SK-N-SH treated with all-trans-retinoic acid at 6 μM for 48 hours (cell line): Measurements from ENCODE around the gene STKLD1.

Experiments used
- ATAC-seq: fragments of 200-7000 bp; cut with Tn5 transposase; 3 replicates; pipeline ENCODE4 v1.9.1; 2020; ENCODE audit warnings: mild to moderate bottlenecking, moderate library complexity
- ARNTL ChIP-seq: fragments of 450-650 bp; formaldehyde crosslinking; IDR thresholded peaks from 2 replicates; pipeline ENCODE4 v1.5.0; 2020; ENCODE audit warnings: low read depth, mild to moderate bottlenecking, moderate library complexity, borderline replicate concordance
- BACH2 ChIP-seq: fragments of 250-450 bp; sonication (Bioruptor Pico); IDR thresholded peaks from 2 replicates; pipeline ENCODE4 v1.9.0; 2021; ENCODE audit warnings: mild to moderate bottlenecking, borderline replicate concordance
- CSDC2 ChIP-seq: fragments of 250-450 bp; sonication (Bioruptor Pico); IDR thresholded peaks from 2 replicates; pipeline ENCODE4 v1.5.0; 2020; ENCODE audit warnings: mild to moderate bottlenecking, moderate library complexity
- ESRRG ChIP-seq: fragments of 250-450 bp; sonication (Bioruptor Pico); IDR thresholded peaks from 2 replicates; pipeline ENCODE4 v1.6.1; 2021; ENCODE audit warnings: mild to moderate bottlenecking
- ISL1 ChIP-seq: fragments of 250-450 bp; sonication (Bioruptor Pico); IDR thresholded peaks from 2 replicates; pipeline ENCODE4 v2.1.2; 2022; ENCODE audit warnings: mild to moderate bottlenecking, moderate library complexity
- OSR1 ChIP-seq: fragments of 250-450 bp; sonication (Bioruptor Pico); IDR thresholded peaks from 2 replicates; pipeline ENCODE4 v1.8.0; 2022; ENCODE audit warnings: moderate library complexity, mild to moderate bottlenecking, inconsistent platforms
- PATZ1 ChIP-seq: fragments of 250-450 bp; sonication (Bioruptor Pico); IDR thresholded peaks from 2 replicates; pipeline ENCODE4 v1.8.0; 2020; ENCODE audit warnings: mild to moderate bottlenecking, moderate library complexity, borderline replicate concordance
- POU6F1 ChIP-seq: fragments of 250-450 bp; sonication (Bioruptor Pico); IDR thresholded peaks from 2 replicates; pipeline ENCODE4 v1.8.0; 2021; ENCODE audit warnings: low read depth, mild to moderate bottlenecking, moderate library complexity, borderline replicate concordance
- PPARA ChIP-seq: fragments of 250-450 bp; sonication (Bioruptor Pico); IDR thresholded peaks from 2 replicates; pipeline ENCODE4 v1.5.0; 2020; ENCODE audit warnings: mild to moderate bottlenecking, borderline replicate concordance
- RARB ChIP-seq: fragments of 250-450 bp; sonication (Bioruptor Pico); IDR thresholded peaks from 2 replicates; pipeline ENCODE4 v1.8.0; 2021; ENCODE audit warnings: mild to moderate bottlenecking, moderate library complexity
- SNAI2 ChIP-seq: fragments of 250-450 bp; sonication (Bioruptor Pico); IDR thresholded peaks from 2 replicates; pipeline ENCODE4 v1.5.0; 2020; ENCODE audit warnings: mild to moderate bottlenecking, moderate library complexity
- TCF4 ChIP-seq: fragments of 250-450 bp; sonication (Bioruptor Pico); IDR thresholded peaks from 2 replicates; pipeline ENCODE4 v1.8.0; 2021; ENCODE audit warnings: mild to moderate bottlenecking, moderate library complexity, borderline replicate concordance
- TOX ChIP-seq: fragments of 250-450 bp; sonication (Bioruptor Pico); IDR thresholded peaks from 2 replicates; pipeline ENCODE4 v1.8.0; 2021; ENCODE audit warnings: mild to moderate bottlenecking, moderate library complexity, borderline replicate concordance
- ZC3H10 ChIP-seq: fragments of 250-450 bp; sonication (Bioruptor Pico); IDR thresholded peaks from 2 replicates; pipeline ENCODE4 v1.5.1; 2021; ENCODE audit warnings: mild to moderate bottlenecking, moderate library complexity
- ZFP3 ChIP-seq: fragments of 250-450 bp; sonication (Bioruptor Pico); IDR thresholded peaks from 2 replicates; pipeline ENCODE4 v1.5.0; 2020; ENCODE audit warnings: mild to moderate bottlenecking, moderate library complexity
- ZNF565 ChIP-seq: fragments of 450-650 bp; formaldehyde crosslinking; conservative IDR thresholded peaks from 2 replicates; pipeline ENCODE4 v1.5.0; 2020; ENCODE audit warnings: low read depth, mild to moderate bottlenecking, moderate library complexity
- ZNF8 ChIP-seq: fragments of 450-650 bp; formaldehyde crosslinking; IDR thresholded peaks from 2 replicates; pipeline ENCODE4 v1.5.0; 2020; ENCODE audit warnings: mild to moderate bottlenecking, moderate library complexity
- TF ChIP-seq, protein P1 (sequence below): fragments of 250-450 bp; sonication (Bioruptor Pico); IDR thresholded peaks from 2 replicates; pipeline ENCODE4 v1.5.1; 2021; ENCODE audit warnings: mild to moderate bottlenecking, moderate library complexity
- TF ChIP-seq, protein P2 (sequence below): fragments of 250-450 bp; sonication (Bioruptor Pico); IDR thresholded peaks from 2 replicates; pipeline ENCODE4 v1.5.0; 2020; ENCODE audit warnings: mild to moderate bottlenecking, moderate library complexity
- TF ChIP-seq, protein P3 (sequence below): fragments of 250-450 bp; sonication (Bioruptor Pico); IDR thresholded peaks from 2 replicates; pipeline ENCODE4 v1.5.1; 2020; ENCODE audit warnings: low read depth, mild to moderate bottlenecking, moderate library complexity

STKLD1 gene

GRCh38 chr9:133361507-133362092, 14.6 kb upstream of the STKLD1 start:
- TF ChIP-seq ZNF8 (CRISPR knock-in tag) (no peak), ZFP3 (CRISPR knock-in tag) (no peak), RARB (CRISPR knock-in tag) (no peak), POU6F1 (CRISPR knock-in tag) (no peak), CSDC2 (CRISPR knock-in tag) (no peak), TCF4 (CRISPR knock-in tag) (no peak), BACH2 (no peak), ESRRG (CRISPR knock-in tag) (no peak), SNAI2 (no peak), ZNF565 (no peak), TOX (CRISPR knock-in tag) (no peak), PATZ1 (CRISPR knock-in tag) (no peak), ZC3H10 (CRISPR knock-in tag) (no peak), ISL1 (CRISPR knock-in tag) (no peak), ARNTL (no peak), OSR1 (no peak)
- TF ChIP-seq, protein P1, sequence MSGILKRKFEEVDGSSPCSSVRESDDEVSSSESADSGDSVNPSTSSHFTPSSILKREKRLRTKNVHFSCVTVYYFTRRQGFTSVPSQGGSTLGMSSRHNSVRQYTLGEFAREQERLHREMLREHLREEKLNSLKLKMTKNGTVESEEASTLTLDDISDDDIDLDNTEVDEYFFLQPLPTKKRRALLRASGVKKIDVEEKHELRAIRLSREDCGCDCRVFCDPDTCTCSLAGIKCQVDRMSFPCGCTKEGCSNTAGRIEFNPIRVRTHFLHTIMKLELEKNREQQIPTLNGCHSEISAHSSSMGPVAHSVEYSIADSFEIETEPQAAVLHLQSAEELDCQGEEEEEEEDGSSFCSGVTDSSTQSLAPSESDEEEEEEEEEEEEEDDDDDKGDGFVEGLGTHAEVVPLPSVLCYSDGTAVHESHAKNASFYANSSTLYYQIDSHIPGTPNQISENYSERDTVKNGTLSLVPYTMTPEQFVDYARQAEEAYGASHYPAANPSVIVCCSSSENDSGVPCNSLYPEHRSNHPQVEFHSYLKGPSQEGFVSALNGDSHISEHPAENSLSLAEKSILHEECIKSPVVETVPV (CRISPR knock-in tag), result no peak
- TF ChIP-seq, protein P2, sequence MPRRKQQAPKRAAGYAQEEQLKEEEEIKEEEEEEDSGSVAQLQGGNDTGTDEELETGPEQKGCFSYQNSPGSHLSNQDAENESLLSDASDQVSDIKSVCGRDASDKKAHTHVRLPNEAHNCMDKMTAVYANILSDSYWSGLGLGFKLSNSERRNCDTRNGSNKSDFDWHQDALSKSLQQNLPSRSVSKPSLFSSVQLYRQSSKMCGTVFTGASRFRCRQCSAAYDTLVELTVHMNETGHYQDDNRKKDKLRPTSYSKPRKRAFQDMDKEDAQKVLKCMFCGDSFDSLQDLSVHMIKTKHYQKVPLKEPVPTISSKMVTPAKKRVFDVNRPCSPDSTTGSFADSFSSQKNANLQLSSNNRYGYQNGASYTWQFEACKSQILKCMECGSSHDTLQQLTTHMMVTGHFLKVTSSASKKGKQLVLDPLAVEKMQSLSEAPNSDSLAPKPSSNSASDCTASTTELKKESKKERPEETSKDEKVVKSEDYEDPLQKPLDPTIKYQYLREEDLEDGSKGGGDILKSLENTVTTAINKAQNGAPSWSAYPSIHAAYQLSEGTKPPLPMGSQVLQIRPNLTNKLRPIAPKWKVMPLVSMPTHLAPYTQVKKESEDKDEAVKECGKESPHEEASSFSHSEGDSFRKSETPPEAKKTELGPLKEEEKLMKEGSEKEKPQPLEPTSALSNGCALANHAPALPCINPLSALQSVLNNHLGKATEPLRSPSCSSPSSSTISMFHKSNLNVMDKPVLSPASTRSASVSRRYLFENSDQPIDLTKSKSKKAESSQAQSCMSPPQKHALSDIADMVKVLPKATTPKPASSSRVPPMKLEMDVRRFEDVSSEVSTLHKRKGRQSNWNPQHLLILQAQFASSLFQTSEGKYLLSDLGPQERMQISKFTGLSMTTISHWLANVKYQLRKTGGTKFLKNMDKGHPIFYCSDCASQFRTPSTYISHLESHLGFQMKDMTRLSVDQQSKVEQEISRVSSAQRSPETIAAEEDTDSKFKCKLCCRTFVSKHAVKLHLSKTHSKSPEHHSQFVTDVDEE, result no peak
- TF ChIP-seq, protein P3, sequence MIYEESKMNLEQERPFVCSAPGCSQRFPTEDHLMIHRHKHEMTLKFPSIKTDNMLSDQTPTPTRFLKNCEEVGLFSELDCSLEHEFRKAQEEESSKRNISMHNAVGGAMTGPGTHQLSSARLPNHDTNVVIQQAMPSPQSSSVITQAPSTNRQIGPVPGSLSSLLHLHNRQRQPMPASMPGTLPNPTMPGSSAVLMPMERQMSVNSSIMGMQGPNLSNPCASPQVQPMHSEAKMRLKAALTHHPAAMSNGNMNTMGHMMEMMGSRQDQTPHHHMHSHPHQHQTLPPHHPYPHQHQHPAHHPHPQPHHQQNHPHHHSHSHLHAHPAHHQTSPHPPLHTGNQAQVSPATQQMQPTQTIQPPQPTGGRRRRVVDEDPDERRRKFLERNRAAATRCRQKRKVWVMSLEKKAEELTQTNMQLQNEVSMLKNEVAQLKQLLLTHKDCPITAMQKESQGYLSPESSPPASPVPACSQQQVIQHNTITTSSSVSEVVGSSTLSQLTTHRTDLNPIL (CRISPR knock-in tag), result no peak
- TF ChIP-seq, all 23 proteins: peak for 0
- ATAC-seq, result no peak

DNA sequence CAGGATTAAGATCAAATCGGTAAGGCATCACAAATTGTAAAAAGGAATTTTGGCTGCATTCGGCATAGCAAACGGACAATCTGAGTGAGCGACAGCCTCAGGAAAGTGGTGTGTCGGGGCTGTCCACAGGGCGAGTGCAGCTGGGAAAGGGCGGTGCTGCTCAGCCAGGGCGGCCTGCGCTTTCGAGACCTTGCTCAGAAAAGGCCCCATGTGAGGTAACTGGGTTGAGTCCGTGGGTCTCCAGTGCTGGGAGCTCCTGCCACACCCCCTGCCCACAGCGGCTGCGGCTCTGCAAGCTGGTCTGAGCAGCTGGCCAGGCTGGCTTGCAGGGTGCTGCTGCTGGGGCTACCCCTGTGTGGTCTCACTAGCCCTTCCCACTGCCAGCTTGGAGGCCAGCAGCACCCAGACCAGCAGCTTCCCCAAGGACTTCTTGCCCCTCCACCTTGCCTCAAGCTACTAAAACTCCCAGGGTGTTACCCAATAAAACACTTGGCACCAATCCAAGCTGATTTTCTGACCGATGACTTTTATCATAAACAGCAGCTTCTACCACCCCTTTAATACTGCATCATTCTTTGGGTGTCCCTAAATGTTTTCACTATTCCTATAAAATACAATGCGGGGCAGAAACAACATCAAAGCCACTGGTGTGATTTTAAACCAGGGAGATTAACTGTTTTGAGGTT, 13.7 kb upstream of the STKLD1 start:
- ATAC-seq, result no peak
- TF ChIP-seq POU6F1 (CRISPR knock-in tag) (no peak), TCF4 (CRISPR knock-in tag) (no peak), SNAI2 (no peak), PPARA (CRISPR knock-in tag) (no peak), ZNF8 (CRISPR knock-in tag) (no peak), ISL1 (CRISPR knock-in tag) (no peak), ARNTL (no peak), PATZ1 (CRISPR knock-in tag) (no peak), ZFP3 (CRISPR knock-in tag) (no peak), BACH2 (no peak)
- TF ChIP-seq, protein P3 (CRISPR knock-in tag), result no peak
- TF ChIP-seq, protein P2, result no peak
